ENCODE measurements around the gene MYOT.

GRCh38 chr5:137902408-137903133, 34.9 kb downstream of the MYOT start:
- no peak for TF ChIP-seq CTCF (IDR thresholded peaks at IDR 0.05; ENCODE audit: insufficient read depth, low read depth, low read length)
- no peak for TF ChIP-seq EZH2 (IDR thresholded peaks at IDR 0.05; ENCODE audit: insufficient read depth, low read length)
